ENCODE data around the gene SUCNR1. TPM values are rescaled to one million over a fixed set of nuclear protein-coding genes. Genes with fewer than 3 reads are reported as not detected.

SUCNR1 gene
- total and polyA plus RNA-seq, 2 of the 4 experiments (the other 2 are of a cell fraction): not detected

- Histone ChIP-seq H3K79me1 (ENCODE audit: low read depth in 1 of 2, low read length in 2 of 2) (no peaks in the 10 kb centered on the region), H3K18ac (ENCODE audit: low read depth, low read length) (no peak overlapping the region), H3K4me2 (ENCODE audit: low read depth, low read length) (no peak overlapping the region), H2BK120ac (ENCODE audit: low read depth, low read length) (peak overlapping the region; percentile 19; the same call in 1 of the 2 replicates), H2AFZ (replicated peaks; ENCODE audit: low read length, poor library complexity) (no peak overlapping the region), H4K5ac (ENCODE audit: low read depth, low read length) (no peak overlapping the region), H3K36me3 (ENCODE audit: control insufficient read depth, insufficient read depth, low read length) (no peaks in the 10 kb centered on the region), H3K9me3 (ENCODE audit: control insufficient read depth, insufficient read depth, low read length) (no peaks in the 10 kb centered on the region), H3K9ac (ENCODE audit: low read depth, low read length) (no peak overlapping the region), H3K23ac (ENCODE audit: low read depth, low read length) (no peak overlapping the region), H4K8ac (ENCODE audit: low read depth in 2 of 2, low read length in 2 of 2) (no peak overlapping the region), H3K4me1 (ENCODE audit: control insufficient read depth, insufficient read depth, low read length) (peaks cover 2% of the 10 kb centered on the region; the same call in 1 of the 2 replicates), H2BK20ac (ENCODE audit: low read depth, low read length) (no peak overlapping the region), H3K56ac (ENCODE audit: extremely low read depth, insufficient read depth, low read length) (no peak overlapping the region), H3K14ac (replicated peaks; ENCODE audit: low read depth, low read length) (peak overlapping the region; percentile 44), H3K27ac (ENCODE audit: insufficient read depth, low read length) (no peak overlapping the region), H4K91ac (ENCODE audit: insufficient read depth, low read depth, low read length) (no peak overlapping the region), H3K4me3 (ENCODE audit: insufficient read depth, low read depth, low read length) (no peak overlapping the region), H4K20me1 (ENCODE audit: insufficient read depth, low read length) (no peaks in the 10 kb centered on the region), H3K4ac (ENCODE audit: low read depth, low read length) (no peak overlapping the region), H2AK5ac (ENCODE audit: low read depth, low read length) (no peak overlapping the region), H2AK9ac (replicated peaks; ENCODE audit: low read depth, low read length, poor library complexity) (no peak overlapping the region), H2BK5ac (ENCODE audit: low read depth, low read length, poor library complexity, severe bottlenecking) (no peak overlapping the region), H3K27me3 (ENCODE audit: control insufficient read depth, insufficient read depth, low read length) (no peaks in the 10 kb centered on the region), H3K9me1 (ENCODE audit: insufficient read depth, low read length) (peaks cover 5% of the 10 kb centered on the region), H2BK15ac (ENCODE audit: low read depth, low read length) (no peak overlapping the region; the same call in 2 of the 3 replicates)
- TF ChIP-seq BHLHE40 (IDR thresholded peaks at IDR 0.05; ENCODE audit: low read depth, low read length) (no peak), CHD1 (IDR thresholded peaks at IDR 0.05; ENCODE audit: low read depth, low read length) (no peak), MXI1 (IDR thresholded peaks at IDR 0.05; ENCODE audit: borderline replicate concordance, low read depth, low read length) (no peak)
- dilution Hi-C loops (cut with HindIII; ENCODE audit: low sequenced_read_pairs, unreplicated experiment) (no loop called here), intact Hi-C loops (cut with micrococcal nuclease) (no loop called here), in situ Hi-C loops (cut with MboI; ENCODE audit: low sequenced_read_pairs) (no loop called here)
- no peak for DNase-seq
- ChIA-PET CTCF (no interaction called here), POLR2A (ENCODE audit: unreplicated experiment) (no interaction called here)
- WGBS, 2 experiments (ENCODE audit: extremely low coverage in 2 of 2, insufficient read length in 1 of 2): no CpG with 5 or more reads among the region's 2 CpGs
- no TSS peak for BruUV-seq (replicated peaks)
- no peak for ATAC-seq (ENCODE audit: low read depth)
Measured at GRCh38 chr3:151877269-151877668, 3.8 kb downstream of the SUCNR1 start.

Data from IMR-90 (cell line).